ENCODE data around the gene RFX7. TPM values are rescaled to one million over a fixed set of nuclear protein-coding genes. Genes with fewer than 3 reads are reported as not detected.

RFX7 gene
- total and polyA plus RNA-seq, 4 donors: 2.6 to 14.8 (median 7.2) TPM

- Histone ChIP-seq H3K9ac (ENCODE audit: insufficient read depth in 1 of 2, low read length in 2 of 2) (no peak overlapping the region), H3K9me3 (ENCODE audit: control insufficient read depth in 4 of 4, insufficient read depth in 3 of 4, low read length in 3 of 4) (peaks cover 0 to 2% (median 0%) of the 10 kb centered on the region in 4 donors), H3K4me3 (no peak overlapping the region), H3K27me3 (ENCODE audit: control insufficient read depth in 3 of 3, insufficient read depth in 3 of 3, low read length in 2 of 3) (no peaks in the 10 kb centered on the region), H3K27ac (ENCODE audit: low read depth in 1 of 2, low read length in 1 of 2) (no peak overlapping the region), H3K36me3 (ENCODE audit: control insufficient read depth in 4 of 4, insufficient read depth in 4 of 4, low read length in 4 of 4) (no peaks in the 10 kb centered on the region), H3K4me1 (ENCODE audit: control insufficient read depth in 5 of 5, insufficient read depth in 5 of 5, low read length in 5 of 5) (no peaks in the 10 kb centered on the region)
- no peak for DNase-seq
- 81 to 83% methylated on average over 3 of the region's 3 CpGs for WGBS, 2 donors
- TF ChIP-seq CTCF (IDR thresholded peaks at IDR 0.05; ENCODE audit: control extremely low read depth, extremely low read depth): no peak
- no peak for ATAC-seq (ENCODE audit: insufficient read depth, low FRiP score)
These were observed 179.5 kb downstream of the RFX7 start for GRCh38 chr15:56064152-56064551.

- no peaks in the 10 kb centered on the region for H3K27me3 ChIP-seq (ENCODE audit: control insufficient read depth in 3 of 3, insufficient read depth in 3 of 3, low read length in 2 of 3)
- WGBS, 2 donors: 73 to 83% methylated on average over 2 of the region's 2 CpGs
- H3K4me1 ChIP-seq (ENCODE audit: control insufficient read depth in 5 of 5, insufficient read depth in 5 of 5, low read length in 5 of 5): peaks cover 0 to 2% (median 0%) of the 10 kb centered on the region in 5 donors
- H3K27ac ChIP-seq (ENCODE audit: low read depth in 1 of 2, low read length in 1 of 2): no peak overlapping the region
- no peak for TF ChIP-seq CTCF (IDR thresholded peaks at IDR 0.05; ENCODE audit: control extremely low read depth, extremely low read depth)
- H3K36me3 ChIP-seq (ENCODE audit: control insufficient read depth in 4 of 4, insufficient read depth in 4 of 4, low read length in 4 of 4): no peaks in the 10 kb centered on the region
- DNase-seq: no peak
- H3K9me3 ChIP-seq (ENCODE audit: control insufficient read depth in 4 of 4, insufficient read depth in 3 of 4, low read length in 3 of 4): peaks cover 0 to 2% (median 0%) of the 10 kb centered on the region in 4 donors
- no peak for ATAC-seq (ENCODE audit: insufficient read depth, low FRiP score)
- no peak overlapping the region for H3K4me3 ChIP-seq
- H3K9ac ChIP-seq (ENCODE audit: insufficient read depth in 1 of 2, low read length in 2 of 2): no peak overlapping the region
These were observed 184.0 kb downstream of the RFX7 start for GRCh38 chr15:56059716-56060115.

- H3K9ac ChIP-seq (ENCODE audit: insufficient read depth in 1 of 2, low read length in 2 of 2): no peak overlapping the region
- DNase-seq (peak in 2 of 3 donors; percentile 11 to 49), ATAC-seq (ENCODE audit: insufficient read depth, low FRiP score) (no peak)
- TF ChIP-seq CTCF (IDR thresholded peaks at IDR 0.05; ENCODE audit: control extremely low read depth, extremely low read depth): no peak
- 80 to 81% methylated on average over 2 of the region's 2 CpGs for WGBS, 2 donors
- H3K4me1 ChIP-seq (ENCODE audit: control insufficient read depth in 5 of 5, insufficient read depth in 5 of 5, low read length in 5 of 5): peaks cover 0 to 2% (median 0%) of the 10 kb centered on the region in 5 donors
- H3K4me3 ChIP-seq: no peak overlapping the region
- H3K27ac ChIP-seq (ENCODE audit: low read depth in 1 of 2, low read length in 1 of 2): no peak overlapping the region
- peaks cover 0 to 2% (median 0%) of the 10 kb centered on the region in 4 donors for H3K9me3 ChIP-seq (ENCODE audit: control insufficient read depth in 4 of 4, insufficient read depth in 3 of 4, low read length in 3 of 4)
- H3K36me3 ChIP-seq (ENCODE audit: control insufficient read depth in 4 of 4, insufficient read depth in 4 of 4, low read length in 4 of 4): no peaks in the 10 kb centered on the region
- H3K27me3 ChIP-seq (ENCODE audit: control insufficient read depth in 3 of 3, insufficient read depth in 3 of 3, low read length in 2 of 3): no peaks in the 10 kb centered on the region
These were observed 184.7 kb downstream of the RFX7 start for GRCh38 chr15:56058986-56059385.

- peaks cover 0 to 2% (median 0%) of the 10 kb centered on the region in 5 donors for H3K4me1 ChIP-seq (ENCODE audit: control insufficient read depth in 5 of 5, insufficient read depth in 5 of 5, low read length in 5 of 5)
- 85 to 88% methylated on average over 7 of the region's 7 CpGs for WGBS, 2 donors
- TF ChIP-seq CTCF (IDR thresholded peaks at IDR 0.05; ENCODE audit: control extremely low read depth, extremely low read depth): no peak
- no peaks in the 10 kb centered on the region for H3K36me3 ChIP-seq (ENCODE audit: control insufficient read depth in 4 of 4, insufficient read depth in 4 of 4, low read length in 4 of 4)
- no peak for DNase-seq
- H3K4me3 ChIP-seq: no peak overlapping the region
- no peak overlapping the region for H3K9ac ChIP-seq (ENCODE audit: insufficient read depth in 1 of 2, low read length in 2 of 2)
- H3K27me3 ChIP-seq (ENCODE audit: control insufficient read depth in 3 of 3, insufficient read depth in 3 of 3, low read length in 2 of 3): no peaks in the 10 kb centered on the region
- H3K27ac ChIP-seq (ENCODE audit: low read depth in 1 of 2, low read length in 1 of 2): no peak overlapping the region
- H3K9me3 ChIP-seq (ENCODE audit: control insufficient read depth in 4 of 4, insufficient read depth in 3 of 4, low read length in 3 of 4): no peaks in the 10 kb centered on the region
- no peak for ATAC-seq (ENCODE audit: insufficient read depth, low FRiP score)
These were observed 187.1 kb downstream of the RFX7 start for GRCh38 chr15:56056626-56057025.

All from lung (tissue), 12 donors.